WI38 (cell line): ENCODE measurements around the gene BCKDHA.
"Not testable (repeated sequence)": the region's sequence is repeated elsewhere in the genome, so short reads cannot be mapped to it uniquely, and the experiment has no call there.

Experiments used
- H3K4me3 ChIP-seq: 2 replicates; pipeline ENCODE4 v1.5.1; 2011; ENCODE audit warnings: low read depth, mild to moderate bottlenecking, control low read depth, low read length
- CTCF ChIP-seq: IDR thresholded peaks from 2 replicates; pipeline ENCODE4 v1.5.1; 2012; ENCODE audit warnings: low read depth, mild to moderate bottlenecking, control low read depth, low read length

The BCKDHA gene

GRCh38 chr19:41405776-41406175, 8.2 kb downstream of the BCKDHA start:
- H3K4me3 ChIP-seq = no peak overlapping the region
- no peak for TF ChIP-seq CTCF

GRCh38 chr19:41407271-41407670, 9.7 kb downstream of the BCKDHA start:
- TF ChIP-seq CTCF = no peak
- no peak overlapping the region for H3K4me3 ChIP-seq

- TF ChIP-seq CTCF = no peak
- H3K4me3 ChIP-seq = no peak overlapping the region
These were observed 10.6 kb downstream of the BCKDHA start for GRCh38 chr19:41408256-41408655.

- H3K4me3 ChIP-seq = not testable (repeated sequence)
These were observed 11.2 kb downstream of the BCKDHA start for GRCh38 chr19:41408846-41409245.

- H3K4me3 ChIP-seq = no peak overlapping the region
- TF ChIP-seq CTCF = no peak
These were observed 11.7 kb downstream of the BCKDHA start for GRCh38 chr19:41409288-41409687.

- H3K4me3 ChIP-seq = no peak overlapping the region
- TF ChIP-seq CTCF = no peak
These were observed 12.9 kb downstream of the BCKDHA start for GRCh38 chr19:41410336-41411054.

- TF ChIP-seq CTCF = no peak
- no peak overlapping the region for H3K4me3 ChIP-seq
These were observed 13.7 kb downstream of the BCKDHA start for GRCh38 chr19:41411100-41411967.

GRCh38 chr19:41411968-41412265, 14.3 kb downstream of the BCKDHA start:
- no peak overlapping the region for H3K4me3 ChIP-seq
- TF ChIP-seq CTCF = no peak
